ENCODE results near the gene ZNF487.

DNA sequence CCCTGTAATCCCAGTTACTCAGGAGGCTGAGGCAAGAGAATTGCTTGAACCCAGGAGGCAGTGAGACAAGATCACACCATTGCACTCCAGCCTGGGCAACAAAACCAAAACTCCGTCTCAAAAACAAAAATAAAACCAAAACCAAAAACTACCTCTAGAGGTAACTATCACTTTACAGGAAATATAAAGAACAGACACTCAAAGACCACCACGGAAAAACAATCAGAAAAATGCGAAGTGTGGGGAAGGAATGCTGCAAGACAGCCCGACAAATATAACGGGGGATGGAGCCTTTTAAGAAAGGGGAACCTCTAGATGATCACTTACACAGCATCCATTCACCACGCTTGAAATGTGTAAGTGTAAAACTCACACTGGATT is 32.2 kb upstream of the ZNF487 start:
- TF ChIP-seq POLR2AphosphoS5 (IDR thresholded peaks at IDR 0.05) = no peak
- TF ChIP-seq, protein P1, sequence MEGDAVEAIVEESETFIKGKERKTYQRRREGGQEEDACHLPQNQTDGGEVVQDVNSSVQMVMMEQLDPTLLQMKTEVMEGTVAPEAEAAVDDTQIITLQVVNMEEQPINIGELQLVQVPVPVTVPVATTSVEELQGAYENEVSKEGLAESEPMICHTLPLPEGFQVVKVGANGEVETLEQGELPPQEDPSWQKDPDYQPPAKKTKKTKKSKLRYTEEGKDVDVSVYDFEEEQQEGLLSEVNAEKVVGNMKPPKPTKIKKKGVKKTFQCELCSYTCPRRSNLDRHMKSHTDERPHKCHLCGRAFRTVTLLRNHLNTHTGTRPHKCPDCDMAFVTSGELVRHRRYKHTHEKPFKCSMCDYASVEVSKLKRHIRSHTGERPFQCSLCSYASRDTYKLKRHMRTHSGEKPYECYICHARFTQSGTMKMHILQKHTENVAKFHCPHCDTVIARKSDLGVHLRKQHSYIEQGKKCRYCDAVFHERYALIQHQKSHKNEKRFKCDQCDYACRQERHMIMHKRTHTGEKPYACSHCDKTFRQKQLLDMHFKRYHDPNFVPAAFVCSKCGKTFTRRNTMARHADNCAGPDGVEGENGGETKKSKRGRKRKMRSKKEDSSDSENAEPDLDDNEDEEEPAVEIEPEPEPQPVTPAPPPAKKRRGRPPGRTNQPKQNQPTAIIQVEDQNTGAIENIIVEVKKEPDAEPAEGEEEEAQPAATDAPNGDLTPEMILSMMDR (IDR thresholded peaks at IDR 0.05) = no peak
